ENCODE results near the gene SYCP2.

DNA sequence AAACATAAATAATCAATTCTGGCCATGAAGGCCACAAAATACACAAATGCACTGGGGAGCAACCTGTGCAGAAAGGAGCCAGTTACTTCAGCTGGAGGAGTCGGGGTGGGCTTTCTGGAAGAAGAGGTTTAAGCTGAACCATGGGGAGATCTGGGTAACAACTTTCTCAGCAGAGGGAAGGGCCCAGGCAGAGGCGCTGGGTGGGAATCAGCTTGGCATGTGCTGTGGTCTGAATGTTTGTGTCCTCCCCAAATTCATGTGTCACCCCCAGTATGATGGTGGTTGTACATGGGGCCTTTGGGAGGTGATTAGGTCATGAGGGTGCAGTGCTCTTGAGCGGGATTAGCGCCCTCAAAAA is 107.9 kb downstream of the SYCP2 start:
- TF ChIP-seq POLR2A (IDR thresholded peaks at IDR 0.05) (no peak), EP300 (IDR thresholded peaks at IDR 0.05) (no peak)
- TF ChIP-seq, protein P1, sequence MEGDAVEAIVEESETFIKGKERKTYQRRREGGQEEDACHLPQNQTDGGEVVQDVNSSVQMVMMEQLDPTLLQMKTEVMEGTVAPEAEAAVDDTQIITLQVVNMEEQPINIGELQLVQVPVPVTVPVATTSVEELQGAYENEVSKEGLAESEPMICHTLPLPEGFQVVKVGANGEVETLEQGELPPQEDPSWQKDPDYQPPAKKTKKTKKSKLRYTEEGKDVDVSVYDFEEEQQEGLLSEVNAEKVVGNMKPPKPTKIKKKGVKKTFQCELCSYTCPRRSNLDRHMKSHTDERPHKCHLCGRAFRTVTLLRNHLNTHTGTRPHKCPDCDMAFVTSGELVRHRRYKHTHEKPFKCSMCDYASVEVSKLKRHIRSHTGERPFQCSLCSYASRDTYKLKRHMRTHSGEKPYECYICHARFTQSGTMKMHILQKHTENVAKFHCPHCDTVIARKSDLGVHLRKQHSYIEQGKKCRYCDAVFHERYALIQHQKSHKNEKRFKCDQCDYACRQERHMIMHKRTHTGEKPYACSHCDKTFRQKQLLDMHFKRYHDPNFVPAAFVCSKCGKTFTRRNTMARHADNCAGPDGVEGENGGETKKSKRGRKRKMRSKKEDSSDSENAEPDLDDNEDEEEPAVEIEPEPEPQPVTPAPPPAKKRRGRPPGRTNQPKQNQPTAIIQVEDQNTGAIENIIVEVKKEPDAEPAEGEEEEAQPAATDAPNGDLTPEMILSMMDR (IDR thresholded peaks at IDR 0.05), result no peak
